WI38 (cell line): ENCODE data around the gene SNTB2.

ENCODE experiments used
- H3K4me3 ChIP-seq: 2 replicates; pipeline ENCODE4 v1.5.1; 2011; ENCODE audit warnings: low read depth, mild to moderate bottlenecking, control low read depth, low read length
- CTCF ChIP-seq: IDR thresholded peaks from 2 replicates; pipeline ENCODE4 v1.5.1; 2012; ENCODE audit warnings: low read depth, mild to moderate bottlenecking, control low read depth, low read length

SNTB2 gene

GRCh38 chr16:69236319-69236718 lies 49.4 kb downstream of the SNTB2 start:
- TF ChIP-seq CTCF = no peak
- H3K4me3 ChIP-seq = no peak overlapping the region

- no peak for TF ChIP-seq CTCF
Measured at GRCh38 chr16:69237296-69237695, 50.3 kb downstream of the SNTB2 start.

GRCh38 chr16:69239851-69240250 lies 52.9 kb downstream of the SNTB2 start:
- H3K4me3 ChIP-seq = no peak overlapping the region
- no peak for TF ChIP-seq CTCF

More at GRCh38 chr16:69237296-69237695, 50.3 kb downstream of the SNTB2 start:
- H3K4me3 ChIP-seq = no peak overlapping the region

- no peak for TF ChIP-seq CTCF
- H3K4me3 ChIP-seq = no peak overlapping the region
Measured at GRCh38 chr16:69240331-69240730, 53.4 kb downstream of the SNTB2 start.

- no peak overlapping the region for H3K4me3 ChIP-seq
- no peak for TF ChIP-seq CTCF
Measured at GRCh38 chr16:69241926-69242325, 55.0 kb downstream of the SNTB2 start.

GRCh38 chr16:69243479-69243878 lies 56.5 kb downstream of the SNTB2 start:
- no peak for TF ChIP-seq CTCF
- no peak overlapping the region for H3K4me3 ChIP-seq

- TF ChIP-seq CTCF = no peak
- no peak overlapping the region for H3K4me3 ChIP-seq
Measured at GRCh38 chr16:69244336-69244735, 57.4 kb downstream of the SNTB2 start.
